HG02973 (cell line): ENCODE data around the gene PPP1R37.

Source experiments
- ATAC-seq: cut with Tn5 transposase; IDR thresholded peaks from one replicate; pipeline ENCODE4 v1.9.1; 2021; ENCODE audit warnings: moderate library complexity; ENCODE audit not compliant: unreplicated experiment

Gene PPP1R37

GRCh38 chr19:45186509-45187334 is 93.7 kb downstream of the PPP1R37 start:
- no peak for ATAC-seq

GRCh38 chr19:45187421-45188100 is 94.6 kb downstream of the PPP1R37 start:
- no peak for ATAC-seq

- ATAC-seq: no peak
Observed at GRCh38 chr19:45189971-45190370, 97.0 kb downstream of the PPP1R37 start.

- ATAC-seq: no peak
Observed at GRCh38 chr19:45191375-45191774, 98.4 kb downstream of the PPP1R37 start.

GRCh38 chr19:45195764-45196163 is 102.8 kb downstream of the PPP1R37 start:
- no peak for ATAC-seq
